HuH-7 (cell line): ENCODE measurements around the gene CELA3A.
"Not testable (repeated sequence)": the region's sequence is repeated elsewhere in the genome, so short reads cannot be mapped to it uniquely, and the experiment has no call there.

Experiments used
- DNase-seq: peaks from one replicate; pipeline ENCODE4 v3.0.0; 2011; ENCODE audit warnings: low spot score

The CELA3A gene, protein sequence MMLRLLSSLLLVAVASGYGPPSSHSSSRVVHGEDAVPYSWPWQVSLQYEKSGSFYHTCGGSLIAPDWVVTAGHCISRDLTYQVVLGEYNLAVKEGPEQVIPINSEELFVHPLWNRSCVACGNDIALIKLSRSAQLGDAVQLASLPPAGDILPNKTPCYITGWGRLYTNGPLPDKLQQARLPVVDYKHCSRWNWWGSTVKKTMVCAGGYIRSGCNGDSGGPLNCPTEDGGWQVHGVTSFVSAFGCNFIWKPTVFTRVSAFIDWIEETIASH

DNA sequence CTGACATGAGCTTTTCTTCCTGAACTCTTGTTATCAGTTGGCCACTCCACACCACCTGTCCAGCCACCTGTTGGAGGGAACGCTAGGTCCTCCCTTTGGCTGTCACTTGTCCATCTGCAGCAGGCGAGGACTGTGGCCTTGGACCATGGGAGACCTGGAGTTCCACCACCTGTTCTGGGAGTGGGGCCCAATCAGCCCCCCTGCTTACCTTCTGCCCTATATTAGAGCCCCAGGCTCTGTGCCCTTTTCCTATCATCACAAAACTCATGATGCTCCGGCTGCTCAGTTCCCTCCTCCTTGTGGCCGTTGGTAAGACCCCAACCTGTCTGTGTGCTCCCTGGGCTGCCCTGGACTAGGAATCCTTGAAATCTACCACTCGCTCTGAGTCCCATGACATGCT lies at the start of gene CELA3A:
CELA3A (plus strand) TSS at position 249 of the 400 bp plus-strand sequence; CDS start at position 267, 18 bp downstream.
- no peak for DNase-seq

DNA sequence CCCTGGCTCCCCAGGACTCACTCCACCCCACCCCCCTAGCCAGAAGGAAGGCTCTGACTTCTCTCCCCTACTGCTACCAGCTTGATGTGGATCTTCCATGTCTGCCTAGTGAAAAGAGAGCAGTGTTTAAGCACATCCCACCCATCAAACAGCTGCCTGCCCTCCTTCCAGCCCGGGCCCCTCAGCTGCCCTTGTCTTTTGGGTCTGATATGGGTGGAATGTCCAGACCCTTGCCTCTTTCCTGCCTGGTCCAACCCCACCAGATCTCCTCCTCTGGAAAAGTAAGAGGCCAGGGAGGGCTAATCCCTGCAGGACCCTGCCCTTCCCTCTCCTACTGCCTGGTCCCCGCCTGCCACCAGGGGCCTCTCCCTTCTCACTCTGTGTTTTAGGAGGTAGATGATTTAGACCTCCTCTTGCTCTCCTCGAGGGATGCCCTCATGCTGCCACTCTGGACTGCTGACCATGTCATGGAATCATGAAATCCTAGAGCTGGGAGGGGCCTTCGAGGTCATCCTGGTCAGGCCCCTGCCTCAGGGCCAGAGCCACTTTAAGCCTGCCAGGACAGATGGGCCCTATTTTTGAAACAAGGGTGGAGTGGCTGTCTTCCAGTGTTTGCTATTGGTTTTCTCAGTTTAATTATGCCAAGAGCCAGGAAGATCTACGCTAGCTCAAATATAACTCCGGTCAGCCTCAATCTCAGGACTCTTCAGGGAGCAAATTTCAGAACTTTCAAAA lies 48.5 kb upstream of the CELA3A start:
- no peak for DNase-seq

DNA sequence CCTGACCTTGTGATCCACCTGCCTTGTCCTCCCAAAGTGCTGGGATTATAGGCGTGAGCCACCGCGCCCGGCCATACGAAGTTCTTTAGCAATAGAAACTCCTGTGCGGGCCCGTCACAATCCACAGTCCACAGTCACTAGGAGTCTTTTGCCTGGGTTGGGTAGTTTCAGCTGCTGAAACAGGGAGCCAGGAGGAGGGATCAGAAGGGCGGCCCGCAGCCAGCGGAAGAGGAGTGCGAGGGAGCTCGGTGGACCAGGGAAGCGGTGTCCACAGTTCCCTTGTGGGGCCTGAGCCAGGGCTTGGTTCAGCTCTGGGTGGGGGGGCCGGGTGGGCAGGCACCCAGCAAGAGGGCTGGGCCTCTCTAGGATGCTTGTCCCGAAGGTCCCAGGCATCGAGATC lies 46.4 kb upstream of the CELA3A start:
- no peak for DNase-seq

DNA sequence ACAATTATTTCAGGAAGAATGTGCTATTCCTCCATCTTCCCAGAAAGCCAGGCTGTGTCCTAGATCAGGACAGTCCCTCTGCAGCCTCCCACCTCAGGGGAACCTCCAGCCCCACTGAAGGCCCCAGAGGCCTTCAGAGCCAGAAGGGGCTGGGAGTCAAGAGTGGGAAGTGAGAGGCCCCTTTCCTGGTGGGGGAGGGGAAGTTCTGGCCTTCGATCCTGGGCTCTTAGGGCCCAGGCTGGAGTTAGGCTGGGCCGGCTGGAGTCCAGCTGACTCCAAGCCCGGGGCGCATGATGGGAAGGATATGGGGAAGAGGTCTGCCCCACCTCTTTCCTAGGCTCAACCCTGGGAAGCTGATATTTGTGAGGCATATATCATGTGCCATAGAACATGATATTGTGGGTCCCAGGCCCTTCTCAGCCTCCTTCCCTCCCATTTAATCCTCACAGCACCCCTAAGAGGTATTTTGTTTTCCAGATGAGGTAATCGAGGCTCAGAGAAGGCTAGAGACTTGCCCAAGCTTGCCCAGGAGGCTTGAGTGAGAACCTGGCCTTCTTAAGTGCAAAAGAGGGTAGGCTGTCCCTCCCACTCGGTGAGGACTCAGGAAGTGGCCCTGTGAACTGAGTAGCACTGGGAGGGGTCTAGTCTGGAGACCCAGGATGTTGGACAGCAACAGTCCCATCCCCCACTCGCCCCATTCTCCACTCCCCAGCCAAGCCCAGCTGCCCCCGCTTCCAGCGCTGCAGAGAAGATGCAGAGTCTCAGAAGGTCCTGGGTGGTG lies 45.8 kb upstream of the CELA3A start:
- DNase-seq: no peak

DNA sequence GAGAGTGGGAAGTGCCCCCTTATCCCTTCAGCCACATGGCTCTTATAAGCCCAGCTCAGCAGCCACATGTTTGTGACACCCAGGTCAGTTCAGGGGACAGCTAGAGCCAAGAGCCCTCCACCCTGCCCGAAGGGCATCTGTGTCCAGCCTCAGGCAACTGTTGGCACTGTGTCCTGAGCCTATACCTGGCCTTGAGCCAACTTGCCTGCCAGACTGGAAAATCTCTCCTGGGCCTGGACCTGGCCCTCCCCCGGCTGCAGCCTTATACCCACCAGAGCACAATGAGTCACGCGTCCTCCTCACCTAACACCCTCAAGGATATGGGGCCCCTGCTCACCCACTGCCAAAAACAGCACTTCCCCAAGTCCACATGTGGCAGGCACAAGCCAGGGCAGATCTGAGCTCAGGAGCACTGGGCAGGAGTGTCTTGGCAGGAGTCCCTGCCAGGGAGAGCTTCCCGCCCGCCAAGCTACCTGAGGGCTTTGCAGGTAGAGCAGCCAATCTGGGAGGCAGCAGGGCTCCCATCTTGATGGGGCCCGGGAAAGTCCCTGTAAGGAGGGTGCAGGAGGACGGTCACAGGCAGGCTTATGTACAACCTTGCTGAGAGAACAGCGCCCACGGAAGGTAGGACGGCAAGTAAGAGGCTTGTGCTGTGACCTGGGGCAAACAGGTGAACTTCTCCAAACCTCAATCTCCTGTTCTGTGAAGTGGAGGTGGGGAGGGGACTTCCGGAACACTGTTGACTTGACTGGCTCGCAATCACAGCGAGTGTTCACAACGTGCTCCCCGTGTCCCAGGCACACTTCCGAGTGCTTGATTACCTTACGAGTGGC lies 44.5 kb upstream of the CELA3A start:
- no peak for DNase-seq

DNA sequence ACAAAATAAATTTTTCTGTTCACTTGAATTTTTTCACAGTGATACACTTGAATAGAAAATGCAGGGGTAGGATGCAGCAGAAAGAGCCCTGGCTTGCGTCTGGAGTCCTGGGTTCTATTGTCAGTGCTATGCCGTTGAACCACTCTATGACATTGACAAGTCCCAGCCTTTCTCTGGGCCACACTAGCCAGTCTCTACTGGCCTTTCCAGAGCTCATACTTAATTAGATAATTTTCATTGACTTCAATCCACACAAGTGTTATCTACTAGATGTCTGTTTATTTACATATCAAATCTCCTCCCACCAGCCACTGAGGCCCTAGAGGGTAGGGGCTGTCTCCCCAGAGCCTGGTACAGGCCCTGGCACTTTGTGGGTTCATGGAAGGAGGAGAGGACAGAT lies 40.1 kb upstream of the CELA3A start:
- no peak for DNase-seq

DNA sequence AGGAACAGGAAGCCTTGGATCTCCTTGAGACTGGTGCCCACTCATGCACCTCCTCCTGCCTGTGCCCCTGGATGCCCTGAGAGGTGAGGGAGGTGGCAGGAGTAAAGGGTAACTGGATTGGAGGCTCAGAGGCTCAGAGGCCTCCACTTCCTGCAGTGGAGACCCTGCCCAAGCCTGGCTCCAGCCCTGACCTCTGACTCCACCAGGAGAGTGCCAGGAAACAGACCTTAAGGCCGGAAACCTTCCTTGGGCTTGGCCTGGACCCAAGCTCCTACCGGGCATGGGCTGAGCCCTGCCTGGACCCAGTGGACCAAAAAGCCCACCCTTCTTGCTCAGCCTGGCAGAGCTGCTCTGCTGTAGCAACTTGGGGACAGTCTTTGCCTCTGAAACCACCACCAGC lies 39.7 kb upstream of the CELA3A start:
- no peak for DNase-seq

DNA sequence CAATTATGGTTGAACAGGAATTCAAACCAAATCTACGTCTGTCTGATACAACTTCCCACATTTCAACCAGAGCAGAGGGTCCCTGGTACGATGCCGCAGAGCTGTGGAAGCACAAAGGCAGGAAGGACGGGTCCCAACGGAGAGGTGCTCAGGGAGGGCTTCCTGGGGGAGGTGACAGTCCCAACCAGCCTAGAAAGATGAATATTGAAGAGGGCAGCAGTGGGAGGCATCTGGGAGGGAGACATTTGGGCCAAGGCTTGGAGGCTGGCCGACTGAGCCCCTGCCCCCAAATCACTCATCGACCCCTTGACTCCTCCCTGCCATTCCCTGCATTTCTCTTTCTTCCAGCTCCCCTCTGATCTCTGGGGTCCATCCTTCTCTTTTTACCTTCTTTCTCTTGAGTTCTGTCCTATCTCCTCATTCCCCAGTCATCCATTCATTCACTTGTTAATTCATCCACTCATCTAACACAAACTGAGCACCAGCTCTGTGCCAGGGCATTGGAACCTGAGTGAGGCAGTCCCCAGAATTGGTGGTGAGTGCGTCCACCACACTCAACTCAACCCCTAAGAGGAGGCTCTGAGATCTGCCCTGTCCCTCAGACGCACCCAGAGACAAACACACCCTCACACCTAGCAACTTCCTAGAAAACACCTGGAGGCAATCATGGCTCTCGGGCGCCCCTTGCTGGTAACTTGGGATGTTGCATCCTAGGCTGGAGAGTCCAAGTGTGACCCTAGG lies 37.8 kb upstream of the CELA3A start:
- peak; percentile 83 for DNase-seq

DNA sequence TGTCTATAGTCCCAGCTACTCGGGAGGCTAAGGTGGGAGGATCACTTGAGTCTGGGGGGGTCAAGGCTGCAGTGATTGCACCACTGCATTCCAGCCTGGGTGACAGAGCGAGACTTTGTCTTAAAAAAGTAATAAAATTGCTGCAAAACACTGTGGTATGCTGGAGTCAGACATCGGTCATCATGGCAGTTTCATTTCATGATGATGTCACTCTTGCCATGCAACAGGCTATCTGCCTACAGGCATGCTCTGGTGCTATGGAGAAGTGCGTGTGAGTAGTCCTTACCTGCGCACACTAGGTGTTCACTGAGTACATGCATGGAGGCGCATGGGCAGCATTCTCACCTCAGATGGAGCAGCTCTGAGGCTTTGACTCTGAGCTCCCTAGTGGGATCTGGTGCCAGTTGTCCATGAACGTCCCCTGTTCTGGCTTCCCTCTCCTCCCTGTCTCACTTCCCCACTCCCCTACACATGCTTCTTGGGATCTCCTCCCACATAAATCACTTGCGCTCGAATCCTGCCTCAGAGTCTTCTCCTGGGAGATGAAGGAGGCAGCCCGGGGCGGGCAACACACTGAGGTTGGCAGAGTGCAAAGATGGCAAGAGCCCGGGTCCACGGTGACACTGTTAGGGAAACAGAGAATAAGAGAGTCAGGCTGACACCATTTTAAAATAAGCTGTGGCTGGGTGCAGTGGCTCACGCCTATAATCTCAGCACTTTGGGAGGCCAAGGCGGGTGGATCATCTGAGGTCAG lies 35.0 kb upstream of the CELA3A start:
- no peak for DNase-seq

DNA sequence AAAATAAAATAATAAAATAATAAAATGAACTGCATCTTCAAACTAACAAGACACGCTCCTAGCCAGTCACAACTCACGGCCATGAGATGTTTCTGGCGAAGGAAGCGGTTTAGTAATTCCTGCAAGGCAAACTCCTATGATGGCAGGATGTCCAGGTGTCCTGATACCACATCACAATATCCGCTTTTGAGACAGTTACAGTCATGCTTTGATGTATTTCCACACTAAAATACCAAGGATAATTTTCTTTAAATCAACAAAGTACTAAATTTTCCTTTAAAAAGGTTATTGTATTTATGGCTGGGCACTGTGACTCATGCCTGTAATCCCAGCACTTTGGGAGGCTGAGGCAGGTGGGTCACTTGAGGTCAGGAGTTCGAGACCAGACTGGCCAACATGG lies 34.2 kb upstream of the CELA3A start:
- DNase-seq: not testable (repeated sequence)

DNA sequence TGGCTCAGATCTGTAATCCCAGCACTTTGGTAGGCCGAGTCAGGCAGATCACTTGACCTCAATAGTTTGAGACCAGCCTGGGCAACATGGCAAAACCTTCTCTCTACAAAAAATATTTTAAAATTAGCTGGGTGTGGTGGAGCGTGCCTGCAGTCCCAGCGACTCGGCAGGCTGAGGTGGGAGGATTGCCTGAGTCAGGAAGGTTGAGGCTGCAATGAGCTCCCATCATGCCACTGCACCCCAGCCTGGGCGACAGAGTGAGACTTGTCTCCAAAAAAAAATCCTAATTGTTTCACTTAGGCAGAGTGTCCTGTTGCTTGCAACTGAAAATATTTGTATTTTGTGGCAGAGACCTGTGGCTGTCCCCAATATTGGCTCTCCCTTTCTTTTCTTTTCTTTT lies 32.4 kb upstream of the CELA3A start:
- DNase-seq: not testable (repeated sequence)

DNA sequence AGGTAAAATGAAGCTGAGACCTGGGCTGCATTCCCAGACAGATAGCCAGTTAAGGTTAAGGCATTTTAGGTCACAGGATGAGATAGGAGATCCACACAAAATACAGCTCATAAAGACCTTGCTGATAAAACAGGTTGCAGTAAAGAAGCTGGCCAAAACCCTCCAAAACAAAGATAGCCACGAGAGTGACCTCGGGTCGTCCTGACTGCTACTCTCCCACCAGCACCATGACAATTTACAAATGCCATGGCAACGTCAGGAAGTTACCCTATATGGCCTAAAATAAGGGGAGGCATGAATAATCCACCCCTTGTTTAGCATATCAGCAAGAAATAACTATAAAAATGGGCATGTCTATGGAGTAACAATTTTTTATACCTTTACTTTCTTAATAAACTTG lies 30.9 kb upstream of the CELA3A start:
- not testable (repeated sequence) for DNase-seq

DNA sequence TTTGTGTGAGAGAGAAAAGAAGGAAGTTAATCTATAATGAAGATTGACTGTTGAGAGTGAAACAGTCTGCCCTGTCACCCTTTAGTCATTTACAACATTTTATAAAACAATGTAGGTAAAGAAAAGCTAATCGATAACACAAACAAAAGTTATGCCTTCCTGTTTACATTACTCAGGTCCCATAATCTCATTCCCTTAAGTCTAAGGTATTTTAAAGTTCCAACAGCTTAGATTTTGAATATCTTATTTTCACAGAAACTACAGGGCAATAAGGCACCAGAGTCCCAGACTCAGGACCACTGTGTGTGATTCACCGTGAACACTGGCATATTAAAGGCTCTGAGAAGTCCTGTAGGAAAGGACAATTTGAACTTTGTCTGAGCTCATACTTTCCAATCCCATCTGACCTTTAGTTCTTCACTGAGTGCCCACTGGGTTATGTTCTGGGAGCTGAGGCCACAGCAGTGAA lies 28.4 kb upstream of the CELA3A start:
- not testable (repeated sequence) for DNase-seq

DNA sequence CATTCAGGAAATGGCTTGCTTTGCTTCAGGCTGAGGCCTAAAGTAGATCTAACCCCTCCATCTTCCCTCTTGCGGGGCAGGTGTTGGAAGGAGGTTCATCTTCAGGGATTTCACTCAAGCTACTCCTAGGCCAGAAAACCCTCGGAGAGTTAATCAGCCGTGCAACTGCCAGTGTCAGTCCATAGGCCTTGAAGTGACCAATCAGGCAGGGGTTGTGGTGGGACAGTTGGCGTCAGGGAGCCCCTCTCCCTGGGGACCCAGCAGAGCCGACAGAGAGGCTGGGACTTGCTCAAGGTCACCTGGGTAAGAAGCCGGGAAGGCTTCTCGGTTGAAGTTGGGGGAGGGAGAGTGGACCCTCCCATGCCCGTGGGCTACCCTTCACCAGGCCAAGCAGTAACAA lies 27.5 kb upstream of the CELA3A start:
- not testable (repeated sequence) for DNase-seq

DNA sequence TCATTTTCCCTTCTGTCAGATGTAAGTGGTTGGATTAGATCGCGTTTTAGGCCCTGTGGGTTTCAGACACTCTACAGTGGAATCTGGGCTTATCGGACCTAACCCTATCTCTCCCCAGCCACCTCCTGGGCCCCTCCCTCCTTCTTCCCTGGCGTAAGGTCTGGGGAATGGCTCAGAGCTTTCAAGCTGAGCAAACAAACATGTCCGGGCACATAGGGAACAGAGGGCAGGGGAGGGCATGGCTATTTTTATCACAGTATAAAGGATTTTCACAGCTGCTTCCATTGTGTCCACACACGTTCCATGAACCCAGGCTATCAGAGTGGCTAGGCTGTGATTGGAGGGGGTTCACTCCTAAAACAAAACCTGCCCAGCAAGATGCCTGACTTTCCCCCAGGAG lies 26.8 kb upstream of the CELA3A start:
- DNase-seq: not testable (repeated sequence)

DNA sequence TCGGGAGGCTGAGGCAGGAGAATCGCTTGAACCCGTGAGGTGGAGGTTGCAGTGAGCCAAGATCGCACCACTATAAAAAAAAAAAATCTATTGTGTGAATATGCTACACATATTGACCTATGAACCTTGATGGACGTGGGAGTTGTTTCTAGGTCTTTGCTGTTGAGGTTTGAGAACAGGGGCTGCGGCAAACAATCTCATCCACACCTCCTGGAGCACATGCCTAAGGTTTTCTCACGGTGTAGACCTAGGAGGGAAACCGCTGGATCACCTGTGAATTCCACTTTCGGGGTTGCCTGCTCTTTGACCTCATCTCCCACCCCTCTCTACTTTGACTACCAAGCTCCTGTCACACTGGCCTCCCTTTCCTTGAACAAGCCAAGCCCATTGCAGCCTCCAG lies 26.2 kb upstream of the CELA3A start:
- DNase-seq: not testable (repeated sequence)

DNA sequence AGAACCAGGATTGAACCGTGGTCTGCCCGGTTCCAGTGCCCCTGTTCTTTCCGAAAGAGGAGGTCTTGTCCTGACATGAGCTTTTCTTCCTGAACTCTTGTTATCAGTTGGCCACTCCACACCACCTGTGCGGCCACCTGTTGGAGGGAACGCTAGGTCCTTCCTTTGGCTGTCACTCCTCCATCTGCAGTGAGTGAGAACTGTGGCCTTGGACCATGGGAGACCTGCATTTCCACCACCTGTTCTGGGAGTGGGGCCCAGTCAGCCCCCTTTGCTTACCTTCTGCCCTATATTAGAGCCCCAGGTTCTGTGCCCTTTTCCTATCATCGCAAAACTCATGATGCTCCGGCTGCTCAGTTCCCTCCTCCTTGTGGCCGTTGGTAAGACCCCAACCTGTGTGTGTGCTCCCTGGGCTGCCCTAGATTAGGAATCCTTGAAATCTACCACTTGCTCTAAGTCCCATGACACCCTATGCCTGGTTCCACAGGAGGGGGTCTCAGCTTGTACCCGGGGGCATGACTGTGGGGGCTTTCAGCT lies 24.7 kb upstream of the CELA3A start, which contains the start of gene CELA3B:
CELA3B (plus strand) TSS at position 320 of the 537 bp plus-strand sequence; CDS start at position 338, 18 bp downstream.
- not testable (repeated sequence) for DNase-seq

DNA sequence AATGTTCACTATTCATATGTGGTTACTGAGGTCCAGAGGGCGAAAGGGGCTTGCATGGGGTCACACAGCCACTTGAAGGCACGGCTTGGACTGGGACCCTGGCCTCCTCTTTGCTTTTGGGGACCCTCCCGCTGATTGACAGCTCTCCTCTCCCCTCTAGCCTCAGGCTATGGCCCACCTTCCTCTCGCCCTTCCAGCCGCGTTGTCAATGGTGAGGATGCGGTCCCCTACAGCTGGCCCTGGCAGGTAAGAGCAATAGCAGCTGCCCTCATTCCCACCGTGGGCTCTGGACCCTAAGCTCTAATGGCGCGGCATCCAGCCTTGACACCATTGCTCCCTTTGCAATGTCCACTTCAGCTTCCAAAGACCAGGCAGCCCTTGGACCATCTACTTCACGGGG lies 23.2 kb upstream of the CELA3A start:
- DNase-seq: not testable (repeated sequence)

DNA sequence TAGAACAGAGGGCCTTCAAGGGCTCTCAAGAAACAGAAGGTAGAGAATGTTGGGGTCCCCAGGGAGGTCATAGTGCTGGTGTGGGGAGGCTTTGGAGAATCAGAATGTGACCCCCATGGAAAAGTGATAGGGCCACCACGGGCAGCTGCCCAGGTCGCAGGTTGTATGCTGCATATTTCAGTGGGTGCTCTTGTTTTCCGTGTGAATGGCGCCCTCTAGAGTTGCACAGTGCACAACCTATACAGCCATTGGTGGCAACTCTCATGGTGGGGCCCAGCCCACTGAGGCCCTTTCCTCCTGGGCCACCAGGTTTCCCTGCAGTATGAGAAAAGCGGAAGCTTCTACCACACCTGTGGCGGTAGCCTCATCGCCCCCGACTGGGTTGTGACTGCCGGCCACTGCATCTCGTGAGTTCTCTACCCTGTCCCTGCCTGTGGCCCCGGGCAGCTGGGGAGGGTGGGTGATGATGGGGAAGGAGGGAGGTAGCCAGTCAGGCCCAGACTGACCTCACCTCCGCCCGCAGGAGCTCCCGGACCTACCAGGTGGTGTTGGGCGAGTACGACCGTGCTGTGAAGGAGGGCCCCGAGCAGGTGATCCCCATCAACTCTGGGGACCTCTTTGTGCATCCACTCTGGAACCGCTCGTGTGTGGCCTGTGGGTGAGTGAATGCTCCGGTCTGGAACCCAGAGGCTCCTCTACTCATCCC lies 20.8 kb upstream of the CELA3A start:
- not testable (repeated sequence) for DNase-seq
